ENCODE results near the gene PTK7.
"Not testable (repeated sequence)": the region's sequence is repeated elsewhere in the genome, so short reads cannot be mapped to it uniquely, and the experiment has no call there.

PTK7 gene

DNA sequence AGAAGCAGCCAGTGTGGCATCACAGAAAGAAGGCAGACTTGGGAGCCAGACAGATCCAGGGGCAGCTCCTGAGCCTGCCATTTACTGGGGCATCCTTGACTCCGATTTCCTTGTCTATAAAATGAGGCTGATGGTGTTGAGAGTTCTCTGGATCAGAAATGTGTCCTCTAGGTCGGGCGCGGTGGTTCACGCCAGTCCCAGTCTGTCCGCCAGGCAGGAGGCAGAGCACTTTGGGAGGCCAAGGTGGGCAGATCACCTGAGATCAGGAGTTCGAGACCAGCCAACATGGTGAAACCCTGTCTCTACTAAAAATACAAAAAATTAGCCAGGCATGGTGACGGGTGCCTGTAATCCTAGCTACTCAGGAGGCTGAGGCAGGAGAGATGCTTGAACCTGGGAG, 41.4 kb downstream of the PTK7 start:
- not testable (repeated sequence) for DNase-seq (ENCODE audit: low read depth, low spot score)

DNA sequence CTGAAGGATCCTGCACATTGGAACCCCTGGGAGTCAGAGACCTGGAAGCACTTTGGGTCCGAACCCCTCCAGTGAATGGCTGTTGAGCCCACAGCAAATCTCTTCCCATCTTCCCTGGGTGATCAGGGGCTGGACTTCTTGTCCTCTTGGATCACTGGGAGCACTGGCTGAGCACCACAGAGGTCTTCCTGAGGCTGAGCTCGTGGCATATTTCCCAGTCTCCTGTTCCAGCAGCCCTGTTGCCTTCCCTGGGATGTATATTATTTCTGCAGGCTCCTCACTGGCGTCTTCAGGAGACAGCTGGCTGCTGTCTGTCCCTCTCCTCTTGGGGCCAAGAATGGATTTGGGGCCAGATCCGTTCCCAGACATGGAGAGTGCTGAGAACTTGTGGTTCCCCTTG, 43.4 kb downstream of the PTK7 start:
- no peak for DNase-seq (ENCODE audit: low read depth, low spot score)

DNA sequence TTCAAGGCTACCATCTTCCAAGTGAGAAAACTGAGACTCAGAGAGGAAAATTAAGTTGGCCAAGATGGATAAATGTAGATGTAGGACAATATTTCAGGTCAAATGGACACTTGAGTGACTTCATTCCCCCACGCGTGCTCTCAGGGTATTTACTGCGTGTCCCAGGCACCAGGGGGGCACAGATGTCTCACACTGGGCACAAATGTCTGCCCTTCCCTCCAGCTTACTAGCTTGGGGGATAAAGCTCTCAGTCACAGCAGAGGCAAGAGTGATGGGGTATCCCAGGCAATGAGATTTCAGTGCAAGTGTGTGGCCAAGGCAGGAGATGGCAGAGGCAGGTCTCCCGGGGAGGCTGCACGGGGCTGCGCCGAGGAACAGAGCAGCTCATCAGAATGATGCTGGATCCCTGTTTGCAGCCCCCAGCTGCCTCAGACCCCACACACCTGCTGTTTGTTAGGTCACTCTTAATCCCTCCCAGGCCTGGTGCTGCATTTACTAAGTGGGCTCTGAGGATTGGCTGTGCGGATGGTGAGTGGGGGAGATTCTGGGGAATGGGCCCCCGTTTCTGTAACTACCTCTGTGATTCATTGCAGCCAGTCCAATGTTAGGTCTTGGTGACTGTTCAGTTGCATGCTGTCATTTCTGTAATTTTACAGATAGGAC, 44.1 kb downstream of the PTK7 start:
- no peak for DNase-seq (ENCODE audit: low read depth, low spot score)

DNA sequence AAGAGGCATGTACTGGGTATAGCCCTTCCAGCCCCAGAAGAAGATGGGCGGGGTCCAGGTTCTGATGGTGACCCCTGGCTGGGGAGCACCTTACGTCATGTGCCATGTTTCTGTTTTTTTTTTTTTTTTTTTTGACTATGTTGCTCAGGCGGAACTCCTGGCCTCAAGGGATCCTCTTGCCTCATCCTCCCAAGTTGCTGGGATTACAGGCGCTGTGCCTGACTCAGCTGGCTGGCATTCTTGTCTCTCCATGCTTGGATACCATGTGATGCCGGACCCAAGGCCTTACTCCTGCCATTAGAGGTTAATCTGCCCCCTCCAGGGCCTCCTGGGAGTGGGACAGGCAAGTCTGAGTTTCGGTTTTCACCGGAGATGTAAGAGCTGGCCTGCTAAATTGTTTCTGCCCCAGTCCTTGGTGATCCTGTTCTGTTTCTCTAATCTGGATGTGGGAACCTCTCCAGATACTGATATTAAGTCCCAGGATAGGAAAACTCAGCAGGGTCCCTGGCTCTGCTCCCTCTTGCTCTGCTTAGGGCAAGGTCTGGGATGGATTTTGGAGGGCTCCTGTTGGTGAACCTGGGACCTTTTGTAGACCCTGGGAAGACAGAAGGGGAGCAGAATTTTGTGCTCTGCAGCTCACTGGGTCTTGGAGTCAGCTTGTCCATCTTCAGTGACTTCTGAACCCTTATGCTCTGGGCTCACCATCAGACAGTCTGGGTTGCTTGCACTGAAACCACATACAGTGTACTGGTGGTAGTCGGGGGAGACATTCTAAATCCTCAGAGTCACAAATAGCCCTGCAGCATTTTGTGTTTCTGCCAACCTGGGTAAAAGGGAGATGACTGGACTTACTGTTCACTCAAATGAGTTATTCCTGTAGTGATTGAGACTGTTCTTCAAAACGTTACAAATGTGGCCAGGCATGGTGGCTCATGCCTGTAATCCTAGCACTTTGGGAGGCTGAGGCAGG, 45.1 kb downstream of the PTK7 start:
- DNase-seq (ENCODE audit: low read depth, low spot score), result no peak

DNA sequence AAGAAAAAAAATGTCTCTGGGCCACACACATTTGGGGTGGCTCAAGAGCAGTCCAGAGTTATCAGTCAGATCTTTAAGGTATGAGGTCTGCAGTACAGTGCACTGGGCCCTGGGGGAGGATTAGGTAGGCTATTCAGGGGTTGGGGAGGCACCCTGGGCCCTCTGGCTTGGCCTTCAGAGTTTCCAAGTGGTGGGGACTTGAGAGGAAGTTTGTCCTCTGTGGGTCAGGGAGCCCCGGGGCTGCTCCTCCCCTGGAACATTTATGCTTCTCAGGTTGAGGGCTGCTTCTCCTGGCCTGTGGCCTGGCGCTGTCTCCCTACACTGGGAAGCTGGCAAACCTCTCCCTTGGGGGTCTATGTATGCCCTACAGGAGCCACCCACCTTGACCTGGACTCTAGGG, 46.0 kb downstream of the PTK7 start:
- no peak for DNase-seq (ENCODE audit: low read depth, low spot score)

DNA sequence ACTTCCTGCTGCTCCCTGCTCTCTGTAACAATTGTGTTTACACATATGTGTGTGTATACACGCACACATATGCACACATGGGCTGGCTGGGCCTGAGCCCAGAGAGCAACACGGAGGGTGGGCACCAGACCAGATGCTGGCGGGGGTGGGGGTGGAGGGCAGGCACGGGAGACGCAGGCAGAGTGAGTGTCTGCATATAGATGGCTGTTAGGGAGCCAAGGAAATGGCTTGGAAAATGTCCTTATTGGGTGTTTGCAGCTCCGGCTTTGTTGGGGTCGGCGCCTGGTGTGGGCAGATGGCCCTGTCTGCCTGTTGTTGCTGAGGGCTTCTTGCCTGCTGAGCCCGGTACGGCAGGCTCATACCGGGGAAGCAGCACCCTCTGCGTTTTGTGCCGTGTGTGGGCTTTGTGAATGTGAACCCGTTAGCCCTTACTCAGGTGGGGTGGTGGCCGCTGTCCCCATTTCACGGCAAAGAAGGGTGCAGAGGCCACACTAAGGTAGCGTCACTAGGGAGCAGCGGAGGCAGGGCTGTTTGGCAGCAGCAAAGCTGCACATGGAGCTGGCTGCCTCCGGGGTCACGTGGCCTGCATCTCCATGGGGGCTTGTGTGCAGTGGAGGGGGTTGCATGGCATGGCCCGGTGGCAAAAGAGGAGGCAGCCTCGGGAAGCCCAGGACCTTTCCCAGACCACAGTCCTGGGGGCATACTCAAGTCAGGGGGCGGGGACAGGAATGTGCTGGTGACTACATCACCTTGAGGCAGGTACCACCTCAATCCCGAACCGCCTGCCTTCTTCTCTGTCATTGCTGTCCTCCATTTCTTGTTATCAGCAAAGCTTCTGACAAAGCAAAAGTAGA, 47.6 kb downstream of the PTK7 start:
- DNase-seq (ENCODE audit: low read depth, low spot score), result no peak

DNA sequence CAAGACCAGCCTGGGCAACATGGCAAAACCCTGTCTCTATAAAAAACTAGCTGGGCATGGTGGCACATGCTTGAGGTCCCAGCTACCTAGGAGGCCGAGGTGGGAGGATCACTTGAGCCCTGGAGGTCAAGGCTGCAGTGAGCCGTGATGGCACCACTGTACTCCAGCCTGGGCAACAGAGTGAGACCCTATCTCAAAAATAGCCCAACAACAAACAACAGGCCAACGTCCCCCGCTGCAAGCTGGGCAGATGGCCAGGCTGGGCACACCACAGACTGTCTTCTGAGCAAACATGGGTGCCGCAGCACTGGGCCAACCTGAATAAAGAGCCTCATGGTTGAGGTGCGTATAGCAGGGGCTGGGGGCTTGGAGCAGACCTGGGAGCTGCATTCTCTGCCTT, 48.4 kb downstream of the PTK7 start:
- no peak for DNase-seq (ENCODE audit: low read depth, low spot score)

DNA sequence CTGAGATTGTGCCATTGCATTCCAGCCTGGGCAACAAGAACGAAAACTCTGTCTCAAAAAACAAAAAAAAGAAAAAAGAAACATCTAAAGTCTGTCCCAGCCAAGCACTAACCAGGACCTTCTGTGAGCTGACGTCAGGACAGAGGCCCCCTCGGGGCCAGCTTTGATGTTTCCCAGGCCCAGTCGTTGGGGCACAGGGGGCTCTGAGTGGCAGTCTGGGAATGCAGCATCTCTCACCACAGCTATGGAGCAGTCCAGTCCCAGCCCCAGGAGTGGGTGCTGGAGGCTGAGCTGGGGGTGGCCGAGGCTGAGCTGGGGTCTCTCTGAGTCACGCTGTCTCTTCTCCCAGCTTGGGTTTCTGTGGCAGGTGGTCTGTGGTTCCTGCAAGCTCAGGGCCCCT, 49.0 kb downstream of the PTK7 start:
- no peak for DNase-seq (ENCODE audit: low read depth, low spot score)

DNA sequence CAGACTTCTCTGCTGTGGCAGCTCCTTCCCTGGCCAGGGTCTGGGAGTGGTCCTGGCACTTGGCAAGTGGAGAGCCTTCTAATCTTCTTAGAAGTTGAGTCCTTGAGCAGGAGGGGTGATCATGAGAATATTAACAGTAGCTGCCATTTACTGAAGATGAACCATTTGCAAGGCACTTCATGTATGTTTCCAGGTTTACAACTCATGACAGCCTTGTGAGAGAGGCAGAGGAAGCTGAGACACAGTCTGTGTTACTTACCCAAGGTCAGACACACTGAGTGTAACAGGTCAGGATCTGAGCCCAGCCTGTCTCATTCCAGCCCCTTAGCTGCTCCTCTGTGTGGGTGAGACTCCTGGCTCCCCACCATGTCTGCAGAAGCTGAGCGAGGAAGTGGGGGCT, 49.4 kb downstream of the PTK7 start:
- no peak for DNase-seq (ENCODE audit: low read depth, low spot score)

DNA sequence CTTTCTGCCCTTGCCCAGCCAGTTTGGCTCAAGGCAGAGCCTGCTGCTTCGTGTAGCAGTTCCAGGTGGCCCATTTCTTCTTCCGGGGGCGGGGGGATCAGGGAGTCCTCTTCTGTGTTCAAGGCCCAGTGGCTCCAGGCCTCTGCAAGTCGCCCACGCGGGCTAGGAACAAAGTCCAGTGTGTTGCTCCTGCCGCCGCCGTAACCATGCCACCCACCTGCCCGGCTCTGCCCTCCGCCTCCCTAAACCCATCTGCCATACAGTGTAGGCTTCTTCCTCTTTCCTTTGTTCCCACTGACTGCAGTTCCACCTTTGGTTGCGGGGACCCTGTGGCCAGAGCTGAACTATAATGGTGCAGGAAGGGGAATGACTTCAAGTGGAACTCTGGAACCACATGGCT, 51.1 kb downstream of the PTK7 start:
- DNase-seq (ENCODE audit: low read depth, low spot score), result no peak

DNA sequence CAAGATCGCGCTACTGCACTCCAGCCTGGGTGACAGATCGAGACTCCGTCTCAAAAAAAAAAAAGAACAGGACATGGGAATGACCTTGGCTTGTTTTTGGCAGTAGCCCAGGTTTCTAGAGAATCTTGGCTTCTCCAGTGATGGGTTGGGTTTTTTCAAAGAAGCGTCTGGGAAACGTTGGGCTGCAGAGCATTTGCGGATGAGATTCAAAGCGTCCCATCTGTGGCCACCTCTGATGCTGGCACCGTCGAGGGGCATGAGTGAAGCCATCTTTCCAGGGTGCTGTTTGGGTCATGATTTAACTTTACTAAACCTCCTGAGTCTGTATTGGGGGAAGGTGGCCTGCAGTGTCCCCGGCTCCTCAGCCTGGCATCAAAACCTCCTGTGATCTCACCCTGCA, 51.8 kb downstream of the PTK7 start:
- no peak for DNase-seq (ENCODE audit: low read depth, low spot score)

DNA sequence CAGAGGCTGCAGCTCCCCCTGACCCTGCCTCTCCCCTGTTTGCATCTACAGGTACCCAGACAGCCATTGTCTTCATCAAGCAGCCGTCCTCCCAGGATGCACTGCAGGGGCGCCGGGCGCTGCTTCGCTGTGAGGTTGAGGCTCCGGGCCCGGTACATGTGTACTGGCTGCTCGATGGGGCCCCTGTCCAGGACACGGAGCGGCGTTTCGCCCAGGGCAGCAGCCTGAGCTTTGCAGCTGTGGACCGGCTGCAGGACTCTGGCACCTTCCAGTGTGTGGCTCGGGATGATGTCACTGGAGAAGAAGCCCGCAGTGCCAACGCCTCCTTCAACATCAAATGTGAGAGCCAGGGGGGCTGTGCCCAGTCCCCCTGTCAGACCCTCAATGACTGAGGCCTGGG, 52.8 kb downstream of the PTK7 start:
- no peak for DNase-seq (ENCODE audit: low read depth, low spot score)

DNA sequence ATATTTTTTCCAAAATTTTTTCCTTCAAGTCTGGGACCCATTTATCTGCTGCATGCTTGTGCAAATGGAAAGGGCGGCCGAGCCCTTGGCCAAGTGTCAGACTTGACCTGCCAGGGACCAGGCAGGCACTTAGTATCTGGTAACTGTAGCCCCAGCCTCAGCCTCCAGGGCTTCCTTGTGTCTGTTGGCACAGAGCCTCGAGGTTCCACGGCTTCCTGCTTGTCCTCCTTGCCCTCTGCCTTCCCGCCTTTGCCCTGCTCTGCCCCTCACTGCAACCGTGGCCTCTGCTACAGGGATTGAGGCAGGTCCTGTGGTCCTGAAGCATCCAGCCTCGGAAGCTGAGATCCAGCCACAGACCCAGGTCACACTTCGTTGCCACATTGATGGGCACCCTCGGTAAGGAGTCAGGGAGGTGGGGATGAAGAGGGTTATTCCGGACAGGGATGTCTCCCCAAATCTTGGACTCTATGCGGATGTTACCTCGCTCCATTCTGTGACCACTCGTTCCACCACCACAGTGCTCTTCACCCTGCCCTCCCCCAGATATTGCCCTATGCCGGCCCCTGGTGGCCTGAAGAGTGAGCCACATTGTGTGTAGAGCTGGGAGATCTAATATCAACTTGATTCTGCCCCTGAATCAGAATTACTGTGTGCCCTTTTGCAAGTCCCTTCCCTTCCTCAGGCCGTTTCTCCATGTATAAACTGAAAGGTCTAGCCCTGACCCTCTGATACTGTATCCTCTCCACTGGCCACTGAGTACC, 53.5 kb downstream of the PTK7 start:
- DNase-seq (ENCODE audit: low read depth, low spot score), result no peak

DNA sequence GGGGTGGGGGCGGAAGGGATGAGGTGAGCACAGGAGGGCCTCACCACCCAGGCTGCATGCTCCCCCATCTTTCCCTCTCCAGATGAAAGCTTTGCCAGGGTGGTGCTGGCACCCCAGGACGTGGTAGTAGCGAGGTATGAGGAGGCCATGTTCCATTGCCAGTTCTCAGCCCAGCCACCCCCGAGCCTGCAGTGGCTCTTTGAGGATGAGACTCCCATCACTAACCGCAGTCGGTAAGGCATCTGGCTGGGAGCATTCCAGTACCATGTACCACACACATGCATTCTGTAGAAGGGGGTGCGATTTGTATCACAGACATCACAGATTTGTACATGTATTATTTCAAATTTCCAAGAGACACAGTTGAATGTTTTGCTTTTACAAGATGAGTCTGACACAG, 54.3 kb downstream of the PTK7 start:
- no peak for DNase-seq (ENCODE audit: low read depth, low spot score)

DNA sequence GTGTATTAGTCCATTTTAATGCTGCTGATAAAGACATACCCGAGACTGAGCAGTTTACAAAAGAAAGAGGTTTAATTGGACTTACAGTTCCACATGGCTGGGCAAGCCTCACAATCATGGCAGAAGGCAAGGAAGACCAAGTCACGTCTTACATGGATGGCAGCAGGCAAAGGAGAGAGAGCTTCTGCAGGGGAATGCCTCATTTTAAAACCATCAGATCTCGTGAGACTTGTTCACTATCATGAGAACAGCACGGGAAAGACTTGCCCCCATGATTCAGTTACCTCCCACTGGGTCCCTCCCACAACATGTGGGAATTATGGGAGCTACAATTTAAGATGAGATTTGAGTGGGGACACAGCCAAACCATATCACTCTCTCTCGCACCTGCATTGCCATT, 55.3 kb downstream of the PTK7 start:
- not testable (repeated sequence) for DNase-seq (ENCODE audit: low read depth, low spot score)

DNA sequence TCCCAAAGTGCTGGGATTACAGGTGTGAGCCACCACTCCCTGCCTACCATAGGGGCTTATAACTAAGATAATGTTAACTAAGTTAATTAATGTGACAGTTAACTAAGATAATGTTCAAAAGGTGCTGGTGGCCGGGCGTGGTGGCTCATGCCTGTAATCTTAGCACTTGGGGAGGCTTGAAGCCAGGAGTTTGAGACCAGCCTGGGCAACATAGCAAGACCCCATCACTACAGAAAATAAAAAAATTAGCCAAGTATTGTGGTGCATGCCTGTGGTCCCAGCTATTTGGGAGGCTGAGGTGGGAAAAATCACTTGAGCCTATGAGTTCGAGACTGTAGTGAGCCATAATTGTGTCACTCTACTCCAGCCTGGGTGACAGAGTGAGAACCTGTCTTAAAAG, 62.2 kb downstream of the PTK7 start:
- no peak for DNase-seq (ENCODE audit: low read depth, low spot score)

DNA sequence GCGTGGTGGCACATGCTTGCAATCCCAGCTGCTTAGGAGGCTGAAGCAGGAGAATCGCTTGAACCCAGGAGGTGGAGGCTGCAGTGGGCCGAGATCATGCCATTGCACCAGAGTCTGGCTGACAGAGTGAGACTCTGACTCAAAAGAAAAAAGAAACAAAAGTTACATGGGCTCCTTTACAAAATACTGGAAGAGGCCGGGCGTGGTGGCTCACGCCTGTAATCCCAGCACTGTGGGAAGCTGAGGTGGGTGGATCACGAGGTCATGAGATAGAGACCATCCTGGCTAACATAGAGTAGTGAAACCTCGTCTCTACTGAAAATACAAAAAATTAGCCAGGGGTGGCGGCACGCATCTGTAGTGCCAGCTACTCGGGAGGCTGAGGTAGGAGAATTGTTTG, 63.9 kb downstream of the PTK7 start:
- not testable (repeated sequence) for DNase-seq (ENCODE audit: low read depth, low spot score)

DNA sequence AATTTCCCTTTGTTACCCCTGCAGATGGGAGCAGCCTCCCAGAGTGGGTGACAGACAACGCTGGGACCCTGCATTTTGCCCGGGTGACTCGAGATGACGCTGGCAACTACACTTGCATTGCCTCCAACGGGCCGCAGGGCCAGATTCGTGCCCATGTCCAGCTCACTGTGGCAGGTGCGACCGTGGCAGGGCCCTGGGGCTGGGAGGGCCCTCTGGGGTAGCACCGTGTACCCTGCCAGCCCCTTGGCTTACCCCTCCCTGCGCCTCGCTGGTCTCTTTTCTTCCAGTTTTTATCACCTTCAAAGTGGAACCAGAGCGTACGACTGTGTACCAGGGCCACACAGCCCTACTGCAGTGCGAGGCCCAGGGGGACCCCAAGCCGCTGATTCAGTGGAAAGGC, 65.5 kb downstream of the PTK7 start:
- no peak for DNase-seq (ENCODE audit: low read depth, low spot score)

DNA sequence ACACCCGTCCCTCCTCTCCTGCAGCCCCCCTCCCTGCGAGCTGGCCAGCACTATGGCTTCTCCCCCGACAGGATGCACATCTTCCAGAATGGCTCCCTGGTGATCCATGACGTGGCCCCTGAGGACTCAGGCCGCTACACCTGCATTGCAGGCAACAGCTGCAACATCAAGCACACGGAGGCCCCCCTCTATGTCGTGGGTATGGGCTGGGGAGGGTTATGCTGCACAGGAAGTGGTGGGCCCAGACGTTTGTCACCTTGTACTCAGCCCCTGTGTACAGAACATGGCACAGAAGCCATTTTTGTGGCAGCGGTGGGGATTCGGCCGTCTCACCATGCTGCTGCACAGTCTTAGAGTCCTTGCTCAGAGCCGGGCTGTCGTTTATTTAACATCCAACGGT, 66.0 kb downstream of the PTK7 start:
- no peak for DNase-seq (ENCODE audit: low read depth, low spot score)

DNA sequence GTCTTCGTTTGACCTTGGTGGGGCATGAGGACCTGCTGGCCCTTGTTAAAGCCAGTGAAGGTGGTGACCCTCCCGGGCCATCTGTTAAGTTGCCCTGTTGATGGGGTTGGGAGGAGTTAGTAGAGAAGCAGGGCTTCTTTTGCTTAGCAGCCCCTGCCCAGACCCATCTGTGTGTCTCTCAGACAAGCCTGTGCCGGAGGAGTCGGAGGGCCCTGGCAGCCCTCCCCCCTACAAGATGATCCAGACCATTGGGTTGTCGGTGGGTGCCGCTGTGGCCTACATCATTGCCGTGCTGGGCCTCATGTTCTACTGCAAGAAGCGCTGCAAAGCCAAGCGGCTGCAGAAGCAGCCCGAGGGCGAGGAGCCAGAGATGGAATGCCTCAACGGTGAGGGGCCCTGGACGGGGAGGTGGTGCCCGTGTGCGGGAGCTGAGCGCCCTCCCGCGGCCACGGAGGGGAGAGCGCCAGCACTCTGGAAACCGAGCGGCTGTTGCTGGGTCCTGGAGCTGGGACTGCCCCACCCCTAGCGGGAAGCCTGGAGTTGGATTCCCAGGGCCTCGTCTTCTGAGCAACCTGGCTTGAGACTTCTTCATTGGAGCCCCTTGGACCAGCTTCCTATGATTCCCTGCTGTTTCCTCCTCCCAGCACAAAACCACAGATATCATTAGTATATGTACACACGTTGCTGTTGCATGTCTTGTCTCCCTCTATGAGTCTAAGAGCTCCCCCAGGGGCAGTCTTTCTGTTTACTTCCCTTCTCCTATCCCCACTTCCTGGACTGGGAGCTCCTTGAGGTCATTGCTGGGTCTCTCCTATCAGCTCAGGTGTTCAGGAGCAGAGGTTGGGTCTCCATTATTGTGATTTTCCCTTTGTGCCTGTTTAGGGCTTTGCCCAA, 67.4 kb downstream of the PTK7 start:
- peak; percentile 80 for DNase-seq (ENCODE audit: low read depth, low spot score)

All from iPS DF 19.7 (cell line).